MCF 10A (cell line): Measurements from ENCODE around the gene TMEM171. TPM values are rescaled to one million over a fixed set of nuclear protein-coding genes. Genes with fewer than 3 reads are reported as not detected.

Experiments
- BruUV-seq: library from RNA; stranded (reverse); fragments of 400-500 nt; replicated peaks from 2 replicates; lab custom pipeline; 2021; lab: Mats Ljungman, UMichigan
- CTCF ChIA-PET: fragments of 300-600 bp; sonication (Branson Sonifier 250); formaldehyde crosslinking; extraction: SDS; loops from one replicate; lab custom pipeline; 2021; ENCODE audit warnings: antibody characterized with exemption, inconsistent platforms; lab: Yijun Ruan, JAX
- POLR2A ChIA-PET: fragments of 300-600, 350-650 bp; sonication (Branson Sonifier 250); formaldehyde crosslinking; extraction: SDS; loops from one replicate; lab custom pipeline; 2020; ENCODE audit warnings: antibody characterized with exemption, inconsistent platforms; lab: Yijun Ruan, JAX
- DNase-seq: peaks from one replicate; pipeline ENCODE4 v3.0.0-alpha.2; 2018; ENCODE audit not compliant: unreplicated experiment
- H3K27ac Mint-ChIP-seq: one replicate; pipeline ENCODE4 v1.8.0; 2022; ENCODE audit warnings: mild to moderate bottlenecking, low read depth, mixed read lengths; ENCODE audit not compliant: unreplicated experiment
- H3K27me3 Mint-ChIP-seq: one replicate; pipeline ENCODE4 v1.8.0; 2022; ENCODE audit warnings: mixed read lengths; ENCODE audit not compliant: insufficient read depth, unreplicated experiment
- H3K36me3 Mint-ChIP-seq: one replicate; pipeline ENCODE4 v1.8.0; 2022; ENCODE audit warnings: mild to moderate bottlenecking, moderate library complexity, mixed read lengths; ENCODE audit not compliant: insufficient read depth, unreplicated experiment
- H3K4me1 Mint-ChIP-seq: one replicate; pipeline ENCODE4 v1.8.0; 2022; ENCODE audit warnings: mixed read lengths; ENCODE audit not compliant: insufficient read depth, unreplicated experiment
- H3K4me3 Mint-ChIP-seq: one replicate; pipeline ENCODE4 v1.8.0; 2022; ENCODE audit warnings: mild to moderate bottlenecking, moderate library complexity, mixed read lengths; ENCODE audit not compliant: unreplicated experiment
- H3K9me3 Mint-ChIP-seq: one replicate; pipeline ENCODE4 v1.8.0; 2022; ENCODE audit warnings: mixed read lengths; ENCODE audit not compliant: unreplicated experiment
- CTCF ChIP-seq: fragments of 200-600 bp; IDR thresholded peaks from one replicate; pipeline ENCODE4 v1.8.0; 2022; ENCODE audit warnings: antibody characterized with exemption, mild to moderate bottlenecking; ENCODE audit not compliant: unreplicated experiment
- intact Hi-C: fragments of 100-400 bp; cut with micrococcal nuclease; formaldehyde crosslinking; loops from 2 replicates; pipeline ENCODE4 v1.14.1; 2022
- total RNA-seq: library from RNA; stranded (reverse); gene quantifications from 2 replicates; pipeline ENCODE4 v1.2.3, GENCODE V29; 2022

The TMEM171 gene
- total RNA-seq, 1 experiment from 2014 or later, result 0.75 TPM

GRCh38 chr5:73155271-73156222 is 35.2 kb downstream of the TMEM171 start:
- ChIA-PET CTCF (no interaction called here), POLR2A (interaction anchor here (0.6 kb wide), 1 partner anchor 206 kb away, joined by 3 read pairs; no protein-coding TSS in a partner anchor)
- Mint-ChIP-seq H3K4me3 (no peak overlapping the region), H3K4me1 (peaks cover 5% of the 10 kb centered on the region), H3K36me3 (no peaks in the 10 kb centered on the region), H3K27ac (no peak overlapping the region), H3K9me3 (no peaks in the 10 kb centered on the region), H3K27me3 (no peaks in the 10 kb centered on the region)
- no TSS peak for BruUV-seq
- no peak for TF ChIP-seq CTCF
- DNase-seq, result no peak
- intact Hi-C loops, result no loop called here

GRCh38 chr5:73157414-73158303 is 37.3 kb downstream of the TMEM171 start:
- Mint-ChIP-seq H3K36me3 (no peaks in the 10 kb centered on the region), H3K4me3 (no peak overlapping the region), H3K4me1 (peaks cover 5% of the 10 kb centered on the region), H3K27ac (no peak overlapping the region), H3K9me3 (no peaks in the 10 kb centered on the region), H3K27me3 (no peaks in the 10 kb centered on the region)
- POLR2A ChIA-PET, result interaction anchor here (0.5 kb wide), 1 partner anchor 285 kb away, joined by 3 read pairs; no protein-coding TSS in a partner anchor
- intact Hi-C loops, result no loop called here
- no TSS peak for BruUV-seq
- CTCF ChIA-PET, result no interaction called here
- no peak for TF ChIP-seq CTCF
- DNase-seq, result no peak

- DNase-seq, result no peak
- no peak overlapping the region for H3K27ac Mint-ChIP-seq
- no peak overlapping the region for H3K4me3 Mint-ChIP-seq
- ChIA-PET CTCF (interaction anchor here (0.6 to 0.9 kb wide), 2 partner anchors 11 to 22 kb away, joined by 3 read pairs; no protein-coding TSS in a partner anchor), POLR2A (no interaction called here)
- H3K36me3 Mint-ChIP-seq, result no peaks in the 10 kb centered on the region
- no peak for TF ChIP-seq CTCF
- BruUV-seq, result no TSS peak
- H3K4me1 Mint-ChIP-seq, result peaks cover 5% of the 10 kb centered on the region
- H3K27me3 Mint-ChIP-seq, result no peaks in the 10 kb centered on the region
- no peaks in the 10 kb centered on the region for H3K9me3 Mint-ChIP-seq
- intact Hi-C loops, result no loop called here
These were observed 37.9 kb downstream of the TMEM171 start for GRCh38 chr5:73158313-73158712.
